ENCODE measurements around the gene TEF. TPM values are rescaled to one million over a fixed set of nuclear protein-coding genes. Genes with fewer than 3 reads are reported as not detected.

TEF gene, protein sequence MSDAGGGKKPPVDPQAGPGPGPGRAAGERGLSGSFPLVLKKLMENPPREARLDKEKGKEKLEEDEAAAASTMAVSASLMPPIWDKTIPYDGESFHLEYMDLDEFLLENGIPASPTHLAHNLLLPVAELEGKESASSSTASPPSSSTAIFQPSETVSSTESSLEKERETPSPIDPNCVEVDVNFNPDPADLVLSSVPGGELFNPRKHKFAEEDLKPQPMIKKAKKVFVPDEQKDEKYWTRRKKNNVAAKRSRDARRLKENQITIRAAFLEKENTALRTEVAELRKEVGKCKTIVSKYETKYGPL
- total RNA-seq (2014; rRNA removed; shearing (Covaris generic)) = 4.1 and 12.8 TPM in 2 replicates

DNA sequence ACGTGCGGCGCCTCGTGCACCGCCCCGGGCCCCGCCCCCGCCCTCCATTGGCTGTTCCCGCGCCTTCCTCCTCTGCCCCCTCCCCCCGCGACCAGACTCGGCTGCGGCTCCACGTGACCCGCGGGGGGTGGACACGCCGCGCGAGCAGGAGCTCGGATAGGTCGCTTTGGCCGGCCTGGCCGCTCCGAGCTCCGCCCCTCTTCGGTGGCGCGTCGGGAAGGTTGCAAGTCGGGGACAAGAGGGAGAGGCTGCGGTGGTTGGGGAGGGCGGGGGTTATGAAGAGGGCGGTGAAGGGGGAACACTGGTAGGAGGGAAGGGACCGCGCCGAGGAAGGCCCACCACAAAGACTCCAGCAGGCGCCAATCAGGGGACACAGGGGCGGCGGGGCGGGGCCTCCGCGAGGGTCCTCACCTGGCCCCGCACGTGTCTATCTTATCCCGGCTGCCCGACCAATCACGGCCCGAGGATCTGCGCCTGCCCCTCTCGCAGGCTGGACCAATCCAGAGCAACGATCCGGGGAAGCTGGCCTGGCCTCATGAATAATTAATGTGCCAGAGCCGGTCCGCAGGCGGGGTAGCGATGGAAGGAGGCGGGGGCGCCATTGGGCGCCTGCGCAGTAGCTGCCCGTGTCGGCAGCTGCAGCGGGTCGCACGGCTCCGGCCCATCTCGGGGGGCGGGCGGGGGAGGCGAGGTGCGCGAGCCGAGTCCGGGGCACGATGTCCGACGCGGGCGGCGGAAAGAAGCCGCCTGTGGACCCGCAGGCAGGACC is at the start of gene TEF:
Gene TEF (plus strand): TSS at position 614 of the 769 bp plus-strand sequence. CDS start 103 bp downstream, at position 717.
- in situ Hi-C loops (cut with HindIII; ENCODE audit: low sequenced_read_pairs) = no loop called here
- peak; percentile 99 for DNase-seq (ENCODE audit: low spot score)

DNA sequence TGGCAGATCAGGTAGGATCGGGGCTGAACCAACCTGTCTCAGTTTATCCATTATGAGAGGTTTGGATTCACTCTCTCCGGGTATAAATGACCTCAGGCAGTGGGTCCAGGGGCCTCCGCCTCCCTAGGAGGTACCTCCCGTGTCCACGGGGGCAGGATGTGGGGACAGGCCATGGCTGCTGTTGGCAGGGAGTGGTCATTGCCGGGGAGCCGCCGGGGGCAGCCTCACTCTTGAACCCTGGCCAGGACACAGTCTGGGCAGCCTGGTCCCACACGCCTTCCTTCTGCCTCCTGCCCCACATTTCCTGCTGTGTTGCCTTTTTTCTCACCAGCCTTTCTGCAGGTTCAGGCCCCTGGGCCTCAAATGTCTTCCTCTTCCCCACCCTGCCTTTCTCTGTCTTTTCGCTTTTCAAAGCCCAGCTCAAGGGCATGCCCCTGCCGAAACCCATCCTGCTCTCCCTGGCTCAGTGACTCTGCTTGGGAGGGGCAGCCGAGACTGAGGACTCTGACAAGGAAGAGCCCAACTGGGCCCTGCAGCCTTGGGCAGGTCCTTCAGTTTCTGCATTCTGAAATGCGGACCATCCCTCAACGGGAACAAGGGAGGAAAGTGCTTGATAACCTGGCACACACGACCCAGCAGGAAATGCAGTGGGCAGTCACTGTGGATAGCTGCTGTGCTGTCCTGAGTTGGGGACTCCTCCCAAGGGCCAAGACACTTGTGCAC is 49.4 kb upstream of the TEF start:
- no peak for DNase-seq (ENCODE audit: low spot score)
- in situ Hi-C loops (cut with HindIII; ENCODE audit: low sequenced_read_pairs) = no loop called here

DNA sequence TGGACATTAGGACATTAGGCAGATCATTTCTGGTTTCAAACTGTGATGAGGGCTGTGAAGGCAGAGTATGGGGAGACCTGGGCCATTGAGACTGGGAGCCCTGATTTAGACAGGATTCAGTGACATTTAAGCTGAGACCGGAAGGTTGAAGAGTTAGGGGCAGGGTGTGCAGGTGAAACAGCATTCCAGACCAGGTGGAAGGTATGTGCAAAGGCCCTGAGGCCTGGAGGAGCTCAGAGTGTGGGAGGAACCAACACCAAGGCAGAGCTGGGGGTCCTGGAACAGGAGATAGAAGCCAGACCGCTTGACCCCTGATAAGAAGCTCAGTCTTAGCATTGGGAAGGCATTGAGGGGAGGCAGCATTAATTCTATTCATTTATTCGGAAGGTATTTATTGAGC is 47.9 kb upstream of the TEF start:
- in situ Hi-C loops (cut with HindIII; ENCODE audit: low sequenced_read_pairs) = no loop called here
- DNase-seq (ENCODE audit: low spot score) = no peak

DNA sequence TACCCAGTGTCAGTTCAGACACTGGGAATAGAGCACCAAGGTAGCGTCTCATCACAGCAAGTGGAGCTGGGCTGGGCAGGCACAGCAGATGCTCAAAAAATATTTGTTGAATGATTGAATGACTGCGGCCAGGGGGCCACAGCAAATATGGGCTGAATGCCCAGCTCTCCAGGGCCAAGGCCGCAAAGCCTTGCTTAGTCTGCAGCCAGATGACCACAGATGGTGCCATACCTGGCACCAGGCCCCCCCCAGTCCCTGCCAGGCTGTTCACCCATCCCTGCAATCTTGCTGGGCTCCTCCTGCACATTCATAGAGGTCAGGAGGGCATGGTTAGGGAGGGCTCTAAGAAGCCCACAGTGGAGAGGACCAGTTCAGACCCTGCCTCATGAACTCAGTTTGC is 47.5 kb upstream of the TEF start:
- in situ Hi-C loops (cut with HindIII; ENCODE audit: low sequenced_read_pairs) = no loop called here
- DNase-seq (ENCODE audit: low spot score) = peak; percentile 93

DNA sequence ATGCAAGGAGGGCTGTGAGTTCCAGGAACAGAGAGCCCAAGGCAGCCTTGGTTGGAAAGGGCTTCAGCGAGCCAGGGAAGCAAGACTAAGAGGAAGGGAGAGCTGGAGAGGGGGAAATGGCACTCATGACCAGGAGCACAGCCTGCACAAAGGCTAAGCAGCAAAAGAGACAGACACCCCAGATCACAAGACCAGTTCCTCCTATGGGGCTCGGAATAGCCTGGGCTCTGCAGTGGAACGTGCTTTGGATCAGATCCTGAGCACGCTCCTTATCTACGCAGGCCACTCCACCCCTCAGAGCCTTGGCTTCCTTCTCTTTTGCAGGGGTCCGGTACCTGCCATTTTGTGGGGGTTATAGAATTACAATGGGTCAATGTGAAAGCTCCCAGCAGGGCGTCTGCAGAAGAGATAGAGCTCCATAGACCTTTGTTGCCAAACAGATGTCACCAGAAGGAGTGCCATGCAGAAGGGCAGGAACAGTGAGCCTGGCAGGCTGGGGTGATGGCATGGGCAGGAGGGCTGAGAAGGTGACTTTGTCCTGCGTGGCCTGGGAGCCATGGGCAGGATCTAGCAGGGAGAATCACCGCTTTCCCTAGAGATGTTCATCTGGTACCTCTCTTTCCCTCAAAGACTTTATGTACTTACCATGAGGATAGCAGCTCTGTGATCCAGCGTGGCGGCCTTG is 46.6 kb upstream of the TEF start:
- no peak for DNase-seq (ENCODE audit: low spot score)
- in situ Hi-C loops (cut with HindIII; ENCODE audit: low sequenced_read_pairs) = no loop called here

DNA sequence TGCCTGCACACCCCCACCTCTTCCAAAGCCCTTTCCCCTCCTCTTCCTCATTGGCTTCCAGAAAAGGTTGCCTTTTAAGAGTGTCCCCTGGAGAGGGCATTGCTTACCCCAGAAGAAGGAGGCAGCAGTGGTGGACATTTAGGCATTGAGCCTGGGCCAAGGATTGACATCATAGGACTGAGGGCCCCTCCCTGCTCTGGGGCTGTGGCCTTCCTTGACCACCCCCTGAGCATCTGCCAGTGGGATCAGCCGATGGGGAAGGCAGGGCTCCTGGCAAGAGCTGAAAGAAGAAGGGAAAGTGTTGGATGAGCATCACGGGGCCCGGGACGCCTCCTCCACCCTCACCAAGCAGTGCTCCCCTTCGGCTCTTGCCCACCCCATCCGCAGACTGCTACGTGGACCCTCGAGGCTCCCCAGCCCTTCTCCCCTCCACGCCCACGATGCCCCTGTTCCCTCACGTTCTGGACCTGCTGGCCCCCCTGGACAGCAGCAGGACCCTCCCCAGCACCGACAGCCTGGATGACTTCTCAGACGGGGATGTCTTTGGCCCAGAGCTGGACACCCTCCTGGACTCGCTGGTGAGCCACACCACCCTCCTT is 43.0 kb upstream of the TEF start:
- no peak for DNase-seq (ENCODE audit: low spot score)
- in situ Hi-C loops (cut with HindIII; ENCODE audit: low sequenced_read_pairs) = no loop called here

DNA sequence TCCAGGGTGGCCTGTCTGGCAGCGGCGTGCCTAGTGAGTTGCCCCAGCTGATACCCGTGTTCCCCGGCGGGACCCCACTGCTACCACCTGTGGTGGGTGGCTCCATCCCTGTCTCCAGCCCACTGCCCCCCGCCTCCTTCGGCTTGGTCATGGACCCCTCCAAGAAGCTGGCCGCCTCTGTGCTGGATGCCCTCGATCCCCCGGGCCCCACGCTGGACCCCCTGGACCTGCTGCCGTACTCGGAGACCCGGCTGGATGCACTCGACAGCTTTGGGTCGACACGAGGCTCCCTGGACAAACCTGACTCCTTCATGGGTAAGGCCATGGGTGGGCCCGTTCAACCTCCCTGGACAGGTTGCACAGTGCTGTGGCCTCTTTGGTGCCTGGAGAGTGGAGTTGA is 41.9 kb upstream of the TEF start:
- DNase-seq (ENCODE audit: low spot score) = no peak
- in situ Hi-C loops (cut with HindIII; ENCODE audit: low sequenced_read_pairs) = no loop called here

DNA sequence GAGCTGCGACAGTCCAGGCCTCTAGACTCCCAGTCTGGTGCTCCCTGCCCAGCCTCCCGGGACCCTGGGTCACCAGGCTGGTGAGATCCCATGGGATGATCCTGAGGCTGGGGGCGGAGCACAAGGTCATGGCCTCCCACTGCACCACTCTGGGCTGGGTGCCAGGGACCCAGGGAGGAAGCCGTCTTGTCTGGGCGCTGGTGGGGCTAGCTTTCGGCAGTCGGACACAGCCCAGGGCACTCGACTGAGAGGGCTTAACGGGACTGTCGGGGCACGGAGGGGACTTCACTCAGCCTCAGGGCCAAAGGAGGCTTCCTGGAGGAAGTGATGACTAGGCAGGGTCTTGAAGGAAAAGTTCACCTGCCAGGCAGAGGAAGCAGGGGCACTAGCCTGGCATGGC is 41.4 kb upstream of the TEF start:
- in situ Hi-C loops (cut with HindIII; ENCODE audit: low sequenced_read_pairs) = no loop called here
- DNase-seq (ENCODE audit: low spot score) = no peak

DNA sequence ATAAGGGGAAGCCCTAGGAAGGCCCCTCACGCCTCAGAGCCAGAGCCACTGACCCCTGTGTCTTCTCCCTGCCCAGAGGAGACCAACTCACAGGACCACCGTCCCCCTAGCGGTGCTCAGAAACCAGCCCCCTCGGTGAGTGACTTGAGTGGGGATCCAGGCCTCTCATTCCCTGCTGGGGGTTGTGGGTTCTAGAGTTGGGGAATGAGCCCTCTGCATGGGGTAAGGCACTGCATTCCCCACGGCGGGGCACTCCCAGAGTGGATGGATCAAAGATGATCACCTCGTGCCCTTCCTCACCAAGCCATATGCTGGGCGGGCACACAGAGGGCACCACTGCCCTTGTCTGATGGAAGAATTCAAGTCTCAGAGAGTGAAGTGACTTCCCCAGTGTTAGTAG is 40.7 kb upstream of the TEF start:
- in situ Hi-C loops (cut with HindIII; ENCODE audit: low sequenced_read_pairs) = no loop called here
- DNase-seq (ENCODE audit: low spot score) = no peak

DNA sequence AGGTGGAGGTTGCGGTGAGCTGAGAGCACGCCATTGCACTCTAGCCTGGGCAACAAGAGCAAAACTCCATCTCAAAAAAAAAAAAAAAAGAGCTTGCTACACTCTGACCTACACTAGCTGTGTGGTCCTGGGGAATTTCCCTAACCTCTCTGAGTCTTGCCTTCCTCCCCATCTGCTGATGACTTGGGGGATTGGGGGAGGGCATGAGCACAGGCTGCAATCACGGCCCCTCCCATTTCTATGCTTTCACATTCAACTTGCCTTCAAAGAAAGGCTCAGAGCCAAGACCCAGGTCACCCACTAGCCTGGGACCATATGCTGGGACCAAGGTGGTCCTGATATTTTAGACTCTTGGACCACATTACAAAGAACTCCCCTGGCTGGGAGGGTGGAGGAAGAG is 39.8 kb upstream of the TEF start:
- in situ Hi-C loops (cut with HindIII; ENCODE audit: low sequenced_read_pairs) = no loop called here
- no peak for DNase-seq (ENCODE audit: low spot score)

DNA sequence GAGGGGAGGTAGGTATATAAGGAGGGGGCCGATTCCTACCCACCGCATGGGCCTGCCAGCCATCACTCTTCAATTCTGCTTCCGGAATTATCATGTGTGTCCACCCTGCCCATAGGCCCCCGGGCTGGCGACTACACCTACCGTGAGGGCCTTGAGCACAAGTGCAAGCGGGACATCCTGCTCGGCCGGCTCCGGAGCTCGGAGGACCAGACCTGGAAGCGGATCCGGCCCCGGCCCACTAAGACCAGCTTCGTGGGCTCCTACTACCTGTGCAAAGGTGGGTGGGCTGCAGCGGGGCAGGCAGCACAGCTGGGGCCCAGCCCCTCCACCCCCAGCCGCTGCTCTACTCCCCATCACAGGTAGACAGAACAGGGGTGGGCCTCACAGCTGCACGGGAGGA is 38.4 kb upstream of the TEF start:
- DNase-seq (ENCODE audit: low spot score) = no peak
- in situ Hi-C loops (cut with HindIII; ENCODE audit: low sequenced_read_pairs) = no loop called here

DNA sequence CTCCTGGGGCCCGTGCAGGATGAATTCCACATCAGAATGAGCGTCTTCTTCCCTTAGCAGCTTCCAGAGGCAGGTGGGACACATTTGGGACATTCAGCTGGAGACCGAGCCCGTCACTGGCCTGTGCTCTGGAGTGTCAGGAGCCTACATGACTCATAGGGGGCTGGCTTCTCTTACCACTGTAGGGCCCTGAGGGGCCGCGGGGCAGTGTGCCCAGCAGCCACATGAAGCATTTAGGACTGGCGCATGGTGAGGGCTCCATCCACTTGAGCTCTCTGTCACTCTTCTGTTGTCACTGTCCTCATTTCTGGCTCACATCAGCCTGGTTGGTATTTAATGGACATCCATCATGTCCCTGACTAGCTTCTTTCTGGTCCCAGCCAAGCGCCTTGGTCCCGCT is 38.0 kb upstream of the TEF start:
- DNase-seq (ENCODE audit: low spot score) = no peak
- in situ Hi-C loops (cut with HindIII; ENCODE audit: low sequenced_read_pairs) = no loop called here

DNA sequence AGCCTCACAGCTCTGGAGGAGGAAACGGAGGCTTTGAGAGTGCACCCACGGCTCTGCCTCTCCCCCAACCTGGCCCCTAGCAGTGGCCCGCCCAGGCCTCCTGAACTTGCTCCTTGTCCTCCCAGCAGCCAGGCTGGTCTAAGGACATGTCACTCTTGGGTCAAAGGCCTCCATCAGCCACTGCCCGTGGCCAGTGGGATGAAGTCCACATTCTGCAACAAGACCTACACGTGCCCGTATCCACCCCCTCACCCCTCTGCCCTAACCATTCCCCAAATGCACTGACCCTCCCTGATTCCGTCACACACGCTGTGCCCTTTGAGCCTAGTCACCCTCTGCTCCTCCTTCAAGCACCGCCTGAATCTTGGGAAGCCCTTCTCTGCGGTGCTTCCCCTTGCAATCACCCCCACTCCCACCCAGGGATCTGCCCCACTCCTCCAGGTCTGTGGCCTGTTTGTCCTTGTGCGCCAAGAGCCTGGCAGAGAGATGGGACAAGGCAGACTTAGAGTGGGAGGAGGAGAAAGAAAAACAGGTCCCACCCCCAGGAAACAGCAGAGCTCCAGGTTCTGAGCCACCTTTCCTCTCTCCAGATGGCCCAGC is 37.5 kb upstream of the TEF start:
- in situ Hi-C loops (cut with HindIII; ENCODE audit: low sequenced_read_pairs) = no loop called here
- no peak for DNase-seq (ENCODE audit: low spot score)

DNA sequence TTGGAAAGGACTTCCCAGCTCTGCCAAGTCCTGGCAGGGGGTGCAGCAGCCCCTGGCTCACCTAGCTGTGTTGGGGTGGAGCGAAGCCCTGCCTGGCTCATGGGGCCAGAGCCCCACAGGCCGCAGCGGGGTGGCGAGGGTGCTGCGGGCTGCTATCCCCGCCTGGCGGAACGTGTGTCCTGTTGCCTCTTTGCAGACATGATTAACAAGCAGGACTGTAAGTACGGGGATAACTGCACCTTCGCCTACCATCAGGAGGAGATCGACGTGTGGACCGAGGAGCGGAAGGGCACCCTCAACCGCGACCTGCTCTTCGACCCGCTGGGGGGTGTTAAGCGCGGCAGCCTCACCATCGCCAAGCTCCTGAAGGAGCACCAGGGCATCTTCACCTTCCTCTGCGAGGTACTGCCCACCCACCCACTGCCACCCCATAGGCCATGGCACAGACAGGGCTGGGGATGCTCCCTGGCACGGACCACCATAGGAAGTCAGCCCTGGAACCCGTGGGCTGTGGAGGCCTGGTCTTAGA is 35.9 kb upstream of the TEF start:
- DNase-seq (ENCODE audit: low spot score) = no peak
- in situ Hi-C loops (cut with HindIII; ENCODE audit: low sequenced_read_pairs) = no loop called here

DNA sequence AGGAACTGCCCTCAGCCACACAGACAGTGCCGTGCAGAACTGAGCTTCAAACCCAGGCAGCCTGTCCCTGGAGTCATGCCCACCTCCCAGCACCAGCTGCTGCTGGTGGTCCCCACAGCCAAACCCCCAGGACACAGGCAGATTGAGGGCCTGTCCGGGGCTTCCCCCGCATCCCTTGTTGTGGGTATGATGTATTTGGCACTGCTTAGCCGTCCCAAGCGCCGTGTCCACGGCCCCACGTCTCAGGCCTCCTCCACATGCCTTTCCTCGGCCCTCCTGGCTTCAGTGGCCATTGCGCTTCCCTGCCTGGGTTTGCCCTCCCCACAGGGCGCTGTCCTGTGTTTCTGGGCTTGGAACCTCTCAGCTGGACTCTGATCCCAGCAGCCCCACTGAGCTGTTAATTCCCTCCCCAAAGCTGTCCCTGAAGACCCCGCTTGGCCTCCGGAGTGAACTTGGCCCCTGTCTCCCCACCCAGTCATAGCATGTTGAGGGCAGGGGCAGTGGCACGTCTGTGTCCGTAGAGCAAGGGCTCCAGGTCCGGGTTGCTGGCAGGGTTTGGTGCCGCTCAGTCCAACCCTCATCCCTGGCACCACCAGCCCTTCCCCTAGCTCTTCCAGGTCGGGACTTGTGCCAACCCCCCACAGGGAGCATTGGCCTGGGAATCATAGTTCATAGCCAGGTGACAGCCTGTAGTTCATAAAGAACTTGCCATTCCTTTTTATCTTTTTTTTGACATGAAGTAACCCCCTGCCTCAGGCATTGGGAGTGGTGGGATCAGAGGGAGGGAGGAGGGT is 34.5 kb upstream of the TEF start:
- peak; percentile 95 for DNase-seq (ENCODE audit: low spot score)
- in situ Hi-C loops (cut with HindIII; ENCODE audit: low sequenced_read_pairs) = no loop called here

DNA sequence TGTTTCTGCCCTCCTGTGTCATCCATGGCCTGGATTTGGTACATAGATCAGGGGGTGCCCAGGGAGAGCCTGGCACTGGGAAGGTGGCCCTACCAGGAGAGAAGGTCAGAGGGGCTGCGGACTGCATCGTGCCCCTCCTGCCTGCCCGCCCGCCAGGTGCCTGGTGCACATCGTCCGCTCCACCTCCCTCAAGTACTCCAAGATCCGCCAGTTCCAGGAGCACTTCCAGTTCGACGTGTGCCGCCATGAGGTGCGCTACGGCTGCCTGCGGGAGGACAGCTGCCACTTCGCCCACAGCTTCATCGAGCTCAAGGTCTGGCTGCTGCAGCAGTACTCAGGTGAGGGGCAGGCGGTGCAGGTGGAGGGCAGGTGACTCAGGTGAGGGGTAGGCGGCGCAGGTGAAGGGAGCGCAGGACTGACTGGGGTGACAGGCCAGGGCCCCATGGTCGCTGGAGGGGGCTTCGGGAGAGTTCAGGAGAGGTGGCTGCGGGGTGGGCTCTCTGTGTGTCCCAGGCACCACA is 32.7 kb upstream of the TEF start:
- in situ Hi-C loops (cut with HindIII; ENCODE audit: low sequenced_read_pairs) = no loop called here
- DNase-seq (ENCODE audit: low spot score) = no peak

DNA sequence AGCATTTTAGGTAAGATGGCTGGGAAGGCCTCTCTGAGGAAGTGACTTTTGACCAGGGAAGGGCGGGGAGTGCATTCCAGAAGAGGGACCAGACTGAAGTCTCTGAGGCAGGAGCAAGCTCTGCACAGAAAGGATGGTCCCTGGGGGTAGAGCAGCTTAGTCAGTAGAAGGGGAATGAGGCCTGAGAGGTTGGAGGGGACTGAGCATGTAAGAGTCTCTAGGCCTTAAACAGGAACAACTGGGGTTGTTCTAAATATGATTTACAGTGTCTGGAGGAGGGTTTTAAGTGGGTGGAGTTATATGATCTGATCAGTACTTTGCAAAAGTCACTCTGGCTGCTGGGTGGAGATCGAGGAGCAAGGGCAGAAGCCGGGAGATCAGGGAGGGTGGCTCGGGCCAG is 31.7 kb upstream of the TEF start:
- DNase-seq (ENCODE audit: low spot score) = no peak
- in situ Hi-C loops (cut with HindIII; ENCODE audit: low sequenced_read_pairs) = no loop called here

DNA sequence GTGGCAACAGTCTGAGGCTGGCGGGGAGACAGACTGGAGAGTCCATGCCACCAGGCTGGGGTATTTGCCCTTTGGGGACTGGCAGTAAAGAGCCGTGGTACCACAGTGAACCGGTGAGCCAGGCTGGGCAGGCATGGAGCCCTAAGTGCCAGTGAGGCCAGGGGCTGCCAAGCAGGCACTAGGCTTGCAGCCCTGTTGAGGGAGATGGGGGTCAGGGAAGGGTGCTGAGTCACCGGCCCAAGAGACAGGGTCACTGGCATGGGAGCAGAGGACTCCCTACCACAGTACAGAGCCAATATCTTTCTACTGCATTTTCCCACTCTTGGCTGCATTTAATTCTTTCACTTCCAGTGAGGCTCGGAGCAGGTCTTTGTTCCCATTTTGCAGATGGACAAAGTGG is 30.7 kb upstream of the TEF start:
- in situ Hi-C loops (cut with HindIII; ENCODE audit: low sequenced_read_pairs) = no loop called here

More for the DNA sequence above, 30.7 kb upstream of the TEF start:
- DNase-seq (ENCODE audit: low spot score) = no peak

Measured in G401 (cell line).